ENCODE measurements around the gene LIPC. TPM values are rescaled to one million over a fixed set of nuclear protein-coding genes. Genes with fewer than 3 reads are reported as not detected.

Gene LIPC
- total RNA-seq, 2 experiments from 2014 or later: 1.5 to 3.9 TPM

- POLR2A ChIA-PET: no interaction called here
- H3K27me3 Mint-ChIP-seq: no peaks in the 10 kb centered on the region
- H3K36me3 Mint-ChIP-seq (ENCODE audit: low read depth): peaks cover 2% of the 10 kb centered on the region
- H3K27ac Mint-ChIP-seq: no peak overlapping the region
- H3K4me3 Mint-ChIP-seq: no peak overlapping the region
- DNase-seq: no peak
- peaks cover 34% of the 10 kb centered on the region for H3K4me1 Mint-ChIP-seq
- H3K9me3 Mint-ChIP-seq: no peaks in the 10 kb centered on the region
- CTCF ChIA-PET: interaction anchor here (2.5 kb wide), 1 partner anchor 13 kb away, joined by 10 read pairs; no protein-coding TSS in a partner anchor
Measured at GRCh38 chr15:58465070-58465469, 33.3 kb downstream of the LIPC start.

GRCh38 chr15:58465866-58466517 lies 34.2 kb downstream of the LIPC start:
- Mint-ChIP-seq H3K27ac (no peak overlapping the region), H3K9me3 (peaks cover 2% of the 10 kb centered on the region), H3K27me3 (no peaks in the 10 kb centered on the region), H3K4me3 (no peak overlapping the region), H3K4me1 (peaks cover 28% of the 10 kb centered on the region), H3K36me3 (ENCODE audit: low read depth) (peaks cover 2% of the 10 kb centered on the region)
- no peak for DNase-seq
- ChIA-PET POLR2A (no interaction called here), CTCF (interaction anchor here (1.3 to 3.0 kb wide), 2 partner anchors 11 to 25 kb away, joined by 3 to 15 read pairs; no protein-coding TSS in a partner anchor)

- POLR2A ChIA-PET: no interaction called here
- H3K4me3 Mint-ChIP-seq: no peak overlapping the region
Measured at GRCh38 chr15:58466566-58466965, 34.8 kb downstream of the LIPC start.

GRCh38 chr15:58467121-58467721 lies 35.4 kb downstream of the LIPC start:
- no peak for DNase-seq
- H3K4me1 Mint-ChIP-seq: peaks cover 27% of the 10 kb centered on the region
- no peaks in the 10 kb centered on the region for H3K27me3 Mint-ChIP-seq
- H3K27ac Mint-ChIP-seq: no peak overlapping the region
- H3K4me3 Mint-ChIP-seq: no peak overlapping the region
- H3K36me3 Mint-ChIP-seq (ENCODE audit: low read depth): no peaks in the 10 kb centered on the region
- ChIA-PET CTCF (interaction anchor here (0.8 to 3.0 kb wide), 3 partner anchors 9 to 65 kb away, joined by 3 to 15 read pairs (median 4); no protein-coding TSS in a partner anchor), POLR2A (no interaction called here)
- peaks cover 2% of the 10 kb centered on the region for H3K9me3 Mint-ChIP-seq

More at GRCh38 chr15:58466566-58466965, 34.8 kb downstream of the LIPC start:
- peaks cover 2% of the 10 kb centered on the region for H3K9me3 Mint-ChIP-seq
- H3K27ac Mint-ChIP-seq: no peak overlapping the region
- CTCF ChIA-PET: interaction anchor here (1.3 to 3.0 kb wide), 2 partner anchors 10 to 25 kb away, joined by 3 to 15 read pairs; no protein-coding TSS in a partner anchor
- peaks cover 2% of the 10 kb centered on the region for H3K36me3 Mint-ChIP-seq (ENCODE audit: low read depth)
- no peaks in the 10 kb centered on the region for H3K27me3 Mint-ChIP-seq
- DNase-seq: no peak
- peaks cover 30% of the 10 kb centered on the region for H3K4me1 Mint-ChIP-seq

GRCh38 chr15:58467722-58468423 lies 36.1 kb downstream of the LIPC start:
- no peaks in the 10 kb centered on the region for H3K36me3 Mint-ChIP-seq (ENCODE audit: low read depth)
- ChIA-PET POLR2A (no interaction called here), CTCF (interaction anchor here (0.8 to 3.0 kb wide), 6 partner anchors 9 to 278 kb away, joined by 3 to 15 read pairs (median 3); no protein-coding TSS in a partner anchor)
- peaks cover 24% of the 10 kb centered on the region for H3K4me1 Mint-ChIP-seq
- H3K27me3 Mint-ChIP-seq: no peaks in the 10 kb centered on the region
- H3K4me3 Mint-ChIP-seq: no peak overlapping the region
- no peak for DNase-seq
- H3K27ac Mint-ChIP-seq: no peak overlapping the region
- H3K9me3 Mint-ChIP-seq: peaks cover 2% of the 10 kb centered on the region

GRCh38 chr15:58469432-58470353 lies 37.9 kb downstream of the LIPC start:
- peaks cover 2% of the 10 kb centered on the region for H3K9me3 Mint-ChIP-seq
- no peaks in the 10 kb centered on the region for H3K27me3 Mint-ChIP-seq
- peaks cover 3% of the 10 kb centered on the region for H3K36me3 Mint-ChIP-seq (ENCODE audit: low read depth)
- no peak overlapping the region for H3K27ac Mint-ChIP-seq
- no peak overlapping the region for H3K4me3 Mint-ChIP-seq
- no peak for DNase-seq
- POLR2A ChIA-PET: no interaction called here
- peaks cover 29% of the 10 kb centered on the region for H3K4me1 Mint-ChIP-seq
- CTCF ChIA-PET: interaction anchor here (0.6 to 1.2 kb wide), 9 partner anchors 8 to 277 kb away, joined by 3 to 6 read pairs (median 3); no protein-coding TSS in a partner anchor

GRCh38 chr15:58471348-58471747 lies 39.6 kb downstream of the LIPC start:
- no peak for DNase-seq
- peaks cover 10% of the 10 kb centered on the region for H3K36me3 Mint-ChIP-seq (ENCODE audit: low read depth)
- H3K9me3 Mint-ChIP-seq: peaks cover 2% of the 10 kb centered on the region
- H3K4me3 Mint-ChIP-seq: no peak overlapping the region
- no peaks in the 10 kb centered on the region for H3K27me3 Mint-ChIP-seq
- POLR2A ChIA-PET: no interaction called here
- CTCF ChIA-PET: interaction anchor here (0.7 to 3.5 kb wide), 6 partner anchors 9 to 1210 kb away, joined by 3 to 14 read pairs (median 6); no protein-coding TSS in a partner anchor
- H3K27ac Mint-ChIP-seq: no peak overlapping the region
- peaks cover 46% of the 10 kb centered on the region for H3K4me1 Mint-ChIP-seq

- Mint-ChIP-seq H3K9me3 (peaks cover 2% of the 10 kb centered on the region), H3K27ac (no peak overlapping the region), H3K36me3 (ENCODE audit: low read depth) (peaks cover 12% of the 10 kb centered on the region), H3K4me3 (no peak overlapping the region), H3K27me3 (no peaks in the 10 kb centered on the region), H3K4me1 (peaks cover 54% of the 10 kb centered on the region)
- no peak for DNase-seq
- ChIA-PET CTCF (interaction anchor here (0.7 to 3.5 kb wide), 7 partner anchors 10 to 62 kb away, joined by 3 to 14 read pairs (median 5); no protein-coding TSS in a partner anchor), POLR2A (no interaction called here)
Measured at GRCh38 chr15:58472221-58472620, 40.4 kb downstream of the LIPC start.

- CTCF ChIA-PET: interaction anchor here (1.0 to 3.5 kb wide), 4 partner anchors 13 to 62 kb away, joined by 3 to 14 read pairs (median 5); no protein-coding TSS in a partner anchor
- Mint-ChIP-seq H3K27ac (peak overlapping the region; percentile 92), H3K27me3 (no peaks in the 10 kb centered on the region), H3K4me1 (peaks cover 62% of the 10 kb centered on the region), H3K36me3 (ENCODE audit: low read depth) (peaks cover 12% of the 10 kb centered on the region), H3K9me3 (peaks cover 2% of the 10 kb centered on the region), H3K4me3 (peak overlapping the region; percentile 26)
- POLR2A ChIA-PET: no interaction called here
- DNase-seq: peak; percentile 76
Measured at GRCh38 chr15:58472821-58473581, 41.2 kb downstream of the LIPC start.

- Mint-ChIP-seq H3K36me3 (ENCODE audit: low read depth) (peaks cover 12% of the 10 kb centered on the region), H3K4me3 (no peak overlapping the region), H3K27ac (peak overlapping the region; percentile 92), H3K4me1 (peaks cover 64% of the 10 kb centered on the region), H3K27me3 (no peaks in the 10 kb centered on the region), H3K9me3 (peaks cover 4% of the 10 kb centered on the region)
- POLR2A ChIA-PET: no interaction called here
- CTCF ChIA-PET: interaction anchor here (1.5 to 3.5 kb wide), 2 partner anchors 13 to 14 kb away, joined by 4 to 14 read pairs; no protein-coding TSS in a partner anchor
- no peak for DNase-seq
Measured at GRCh38 chr15:58473724-58474123, 41.9 kb downstream of the LIPC start.

GRCh38 chr15:58474741-58475323 lies 43.0 kb downstream of the LIPC start:
- ChIA-PET POLR2A (no interaction called here), CTCF (interaction anchor here (0.7 to 1.2 kb wide), 3 partner anchors 13 to 15 kb away, joined by 3 to 4 read pairs (median 3); no protein-coding TSS in a partner anchor)
- Mint-ChIP-seq H3K36me3 (ENCODE audit: low read depth) (peaks cover 12% of the 10 kb centered on the region), H3K9me3 (peaks cover 4% of the 10 kb centered on the region), H3K27me3 (no peaks in the 10 kb centered on the region), H3K4me1 (peaks cover 64% of the 10 kb centered on the region), H3K4me3 (no peak overlapping the region), H3K27ac (peak overlapping the region; percentile 79)
- DNase-seq: no peak

Measured in activated CD4-positive, alpha-beta T cell treated with anti-CD3 and anti-CD28 coated beads, Interleukin-2, amount 10 ng/mL, durations not matched to agents 7 days and 5 days (primary cell).